D721Med (cell line): ENCODE results near the gene ZNF789.
A peak's percentile ranks its signal among the peaks of the same experiment; 100 is the strongest.

Source experiments
- DNase-seq: peaks from one replicate; pipeline ENCODE4 v3.0.0; 2011; ENCODE audit warnings: low spot score; ENCODE audit not compliant: insufficient read length
- FAIRE-seq: peaks from 2 replicates; lab custom pipeline; 2011; peaks lifted over from hg19 to GRCh38; lab: Jason Lieb, UNC
- TF ChIP-seq, protein P1 (sequence below): IDR thresholded peaks from 2 replicates; pipeline ENCODE4 v1.5.1; 2012; ENCODE audit warnings: mild to moderate bottlenecking, control low read depth; ENCODE audit not compliant: insufficient read depth; ENCODE audit errors: missing control alignments

ZNF789 gene

DNA sequence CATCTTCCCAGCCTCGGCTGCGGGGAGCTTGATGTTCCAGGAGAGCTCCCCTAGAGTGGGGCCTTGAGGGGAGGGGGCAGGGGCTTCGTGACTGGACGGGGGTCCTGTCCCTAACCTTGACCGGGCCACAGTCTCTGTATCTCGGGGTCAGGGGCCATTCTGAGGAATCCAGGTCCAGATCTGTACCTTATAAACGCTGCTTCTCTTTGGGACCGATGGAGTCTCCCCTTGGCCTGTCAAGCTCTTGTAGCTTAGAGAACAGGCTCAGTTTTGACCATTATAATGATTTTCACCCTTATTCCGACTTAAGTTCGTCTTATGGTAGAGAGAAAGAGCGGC lies 32.6 kb downstream of the ZNF789 start:
- DNase-seq (no peak), FAIRE-seq (no peak)
- TF ChIP-seq, protein P1, sequence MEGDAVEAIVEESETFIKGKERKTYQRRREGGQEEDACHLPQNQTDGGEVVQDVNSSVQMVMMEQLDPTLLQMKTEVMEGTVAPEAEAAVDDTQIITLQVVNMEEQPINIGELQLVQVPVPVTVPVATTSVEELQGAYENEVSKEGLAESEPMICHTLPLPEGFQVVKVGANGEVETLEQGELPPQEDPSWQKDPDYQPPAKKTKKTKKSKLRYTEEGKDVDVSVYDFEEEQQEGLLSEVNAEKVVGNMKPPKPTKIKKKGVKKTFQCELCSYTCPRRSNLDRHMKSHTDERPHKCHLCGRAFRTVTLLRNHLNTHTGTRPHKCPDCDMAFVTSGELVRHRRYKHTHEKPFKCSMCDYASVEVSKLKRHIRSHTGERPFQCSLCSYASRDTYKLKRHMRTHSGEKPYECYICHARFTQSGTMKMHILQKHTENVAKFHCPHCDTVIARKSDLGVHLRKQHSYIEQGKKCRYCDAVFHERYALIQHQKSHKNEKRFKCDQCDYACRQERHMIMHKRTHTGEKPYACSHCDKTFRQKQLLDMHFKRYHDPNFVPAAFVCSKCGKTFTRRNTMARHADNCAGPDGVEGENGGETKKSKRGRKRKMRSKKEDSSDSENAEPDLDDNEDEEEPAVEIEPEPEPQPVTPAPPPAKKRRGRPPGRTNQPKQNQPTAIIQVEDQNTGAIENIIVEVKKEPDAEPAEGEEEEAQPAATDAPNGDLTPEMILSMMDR = no peak

DNA sequence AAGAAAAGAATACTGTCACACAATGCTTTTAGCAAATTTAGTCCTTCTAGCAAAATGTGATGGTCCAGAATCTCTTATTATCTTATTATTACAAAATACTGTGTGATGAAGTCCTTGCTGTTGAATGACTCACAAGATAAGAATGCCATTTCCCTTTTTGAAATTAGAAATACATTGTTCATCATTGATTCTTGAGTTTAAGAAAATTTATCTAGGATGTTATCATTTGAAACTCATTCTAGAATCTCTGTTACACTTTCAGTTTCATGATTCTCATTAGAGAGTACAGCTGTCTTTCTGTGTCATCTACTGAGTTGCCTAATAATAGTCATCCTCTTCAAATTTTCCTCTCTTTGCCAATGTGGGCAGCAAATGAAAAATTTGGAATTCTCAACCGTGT lies 41.4 kb downstream of the ZNF789 start:
- TF ChIP-seq, protein P1 = no peak

GRCh38 chr7:99521399-99521798 lies 48.7 kb downstream of the ZNF789 start:
- FAIRE-seq = no peak
- DNase-seq = no peak
- TF ChIP-seq, protein P1 = no peak

More for the DNA sequence above, 41.4 kb downstream of the ZNF789 start:
- DNase-seq = no peak
- FAIRE-seq = no peak

- FAIRE-seq (no peak), DNase-seq (no peak)
- TF ChIP-seq, protein P1 = peak; percentile 45
These were observed 53.2 kb downstream of the ZNF789 start for GRCh38 chr7:99525713-99526440.

GRCh38 chr7:99531354-99531765 lies 58.7 kb downstream of the ZNF789 start:
- no peak for FAIRE-seq
- TF ChIP-seq, protein P1 = no peak
- DNase-seq = no peak

- DNase-seq (no peak), FAIRE-seq (no peak)
- TF ChIP-seq, protein P1 = no peak
These were observed 63.0 kb downstream of the ZNF789 start for GRCh38 chr7:99535667-99536066.
